ENCODE data around the gene TTLL10.

DNA sequence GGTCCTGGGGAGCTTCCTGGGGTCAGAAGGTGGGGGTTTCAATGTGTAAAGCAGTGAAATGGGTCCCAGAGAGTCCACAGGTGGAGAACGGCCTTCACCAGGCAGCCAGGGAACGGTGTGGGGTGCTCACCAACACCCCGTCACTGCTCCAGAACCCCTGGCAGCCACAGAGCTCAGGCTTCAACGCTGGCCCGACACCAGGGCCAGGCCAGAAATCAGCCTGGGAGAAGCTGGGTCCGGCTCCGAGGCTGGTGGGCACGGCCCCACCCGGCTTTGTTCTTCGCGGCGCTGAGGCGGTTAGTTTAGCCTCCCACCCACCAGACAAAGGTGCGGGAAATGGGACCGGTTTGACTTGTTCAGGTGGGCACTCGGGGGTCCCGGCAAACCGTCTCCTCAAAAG is 33.0 kb upstream of the TTLL10 start:
- TF ChIP-seq, protein P1, sequence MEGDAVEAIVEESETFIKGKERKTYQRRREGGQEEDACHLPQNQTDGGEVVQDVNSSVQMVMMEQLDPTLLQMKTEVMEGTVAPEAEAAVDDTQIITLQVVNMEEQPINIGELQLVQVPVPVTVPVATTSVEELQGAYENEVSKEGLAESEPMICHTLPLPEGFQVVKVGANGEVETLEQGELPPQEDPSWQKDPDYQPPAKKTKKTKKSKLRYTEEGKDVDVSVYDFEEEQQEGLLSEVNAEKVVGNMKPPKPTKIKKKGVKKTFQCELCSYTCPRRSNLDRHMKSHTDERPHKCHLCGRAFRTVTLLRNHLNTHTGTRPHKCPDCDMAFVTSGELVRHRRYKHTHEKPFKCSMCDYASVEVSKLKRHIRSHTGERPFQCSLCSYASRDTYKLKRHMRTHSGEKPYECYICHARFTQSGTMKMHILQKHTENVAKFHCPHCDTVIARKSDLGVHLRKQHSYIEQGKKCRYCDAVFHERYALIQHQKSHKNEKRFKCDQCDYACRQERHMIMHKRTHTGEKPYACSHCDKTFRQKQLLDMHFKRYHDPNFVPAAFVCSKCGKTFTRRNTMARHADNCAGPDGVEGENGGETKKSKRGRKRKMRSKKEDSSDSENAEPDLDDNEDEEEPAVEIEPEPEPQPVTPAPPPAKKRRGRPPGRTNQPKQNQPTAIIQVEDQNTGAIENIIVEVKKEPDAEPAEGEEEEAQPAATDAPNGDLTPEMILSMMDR (IDR thresholded peaks at IDR 0.05; ENCODE audit: poor library complexity, severe bottlenecking): no peak
- TF ChIP-seq EP300 (conservative IDR thresholded peaks at IDR 0.05; ENCODE audit: poor library complexity, severe bottlenecking) (no peak), RAD21 (conservative IDR thresholded peaks at IDR 0.05) (no peak), POLR2AphosphoS5 (IDR thresholded peaks at IDR 0.05) (no peak), TAF1 (IDR thresholded peaks at IDR 0.05; ENCODE audit: low read depth) (no peak)
